HUDEP-2 (cell line): ENCODE results near the gene CCDC12.

Experiments
- DNase-seq, 76 experiments: peaks; one replicate each; lab custom pipeline; 2025; ENCODE audit not compliant: unreplicated experiment in 76 of 76; lab: John Stamatoyannopoulos, UW

The CCDC12 gene

DNA sequence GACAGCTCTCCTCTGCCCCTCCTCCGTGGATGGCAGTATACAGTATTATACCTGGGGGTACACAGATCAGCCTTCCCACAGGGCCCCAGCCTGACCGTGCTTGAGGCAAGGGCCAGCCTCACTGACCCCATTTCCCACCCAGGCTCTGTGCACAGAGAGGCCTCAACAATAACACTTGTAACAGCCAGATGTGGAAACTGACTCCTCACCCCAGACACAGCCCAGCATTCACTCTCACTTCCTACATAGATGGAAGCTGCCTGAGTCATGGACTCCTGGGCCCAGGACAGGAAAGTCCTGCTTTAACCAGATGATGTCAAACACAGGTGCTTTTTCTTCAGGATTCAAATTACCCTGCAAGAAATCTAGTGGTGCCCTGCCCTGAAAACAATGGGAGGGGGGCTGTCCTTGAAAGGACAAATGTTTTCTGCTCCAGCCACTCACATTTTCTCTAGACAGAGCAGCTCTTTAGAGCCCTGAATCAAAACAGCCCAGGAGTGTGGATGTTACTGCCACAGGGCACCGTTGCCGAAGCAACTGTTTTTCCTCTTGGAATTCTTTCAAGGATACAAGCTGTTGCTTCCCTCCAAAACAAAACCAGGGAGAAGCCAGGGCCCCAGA is 16.4 kb downstream of the CCDC12 start:
- DNase-seq = no peak

DNA sequence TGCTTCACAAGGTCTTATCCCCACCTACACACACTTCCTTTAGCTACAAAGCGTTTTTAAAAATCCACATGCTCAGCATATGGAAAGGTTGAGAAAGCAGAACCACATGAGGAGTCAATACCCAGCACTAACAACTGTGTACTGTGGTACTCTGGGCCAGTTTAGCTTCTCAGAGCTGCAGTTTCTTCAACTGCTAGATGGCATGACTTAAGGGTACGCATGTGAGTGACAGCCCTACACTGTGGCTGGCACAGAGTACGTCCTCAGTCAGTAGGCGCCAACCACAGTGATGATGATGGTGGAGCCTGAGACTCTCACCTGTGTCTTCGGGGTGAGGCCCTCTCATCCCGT is 17.4 kb downstream of the CCDC12 start:
- no peak for DNase-seq

DNA sequence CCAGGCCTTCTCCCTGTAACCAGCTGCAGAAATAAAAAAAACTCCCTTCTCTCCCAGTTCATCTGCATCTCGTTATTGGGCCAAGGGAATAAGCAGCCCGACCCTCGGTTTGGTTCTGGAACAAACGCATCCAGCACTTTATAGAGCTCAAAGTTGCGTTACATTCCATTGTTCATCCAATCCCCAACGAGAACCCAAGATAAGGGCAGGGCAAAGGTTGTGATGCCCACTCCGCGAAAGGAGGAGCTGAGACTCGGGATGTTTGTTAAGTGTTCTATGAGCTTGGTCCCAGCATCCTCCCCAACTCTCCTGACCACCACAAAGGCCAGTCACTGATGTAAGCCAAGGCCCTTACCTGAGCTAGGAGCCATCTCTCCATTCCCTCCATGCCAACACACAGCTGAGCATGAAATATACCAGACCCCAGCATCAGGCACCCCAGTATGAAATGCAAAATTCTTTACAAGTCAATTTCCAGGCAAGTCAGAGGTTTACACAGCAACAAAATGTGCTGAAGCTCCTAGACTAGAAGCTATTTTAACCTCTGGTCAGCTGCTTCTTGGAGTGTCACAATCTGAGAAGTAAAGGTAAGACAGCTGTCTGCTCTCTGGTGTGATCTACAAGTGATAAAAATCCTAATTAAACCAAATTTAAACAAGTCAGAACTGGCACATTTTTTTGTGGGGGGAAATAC is 17.9 kb downstream of the CCDC12 start:
- DNase-seq = no peak

DNA sequence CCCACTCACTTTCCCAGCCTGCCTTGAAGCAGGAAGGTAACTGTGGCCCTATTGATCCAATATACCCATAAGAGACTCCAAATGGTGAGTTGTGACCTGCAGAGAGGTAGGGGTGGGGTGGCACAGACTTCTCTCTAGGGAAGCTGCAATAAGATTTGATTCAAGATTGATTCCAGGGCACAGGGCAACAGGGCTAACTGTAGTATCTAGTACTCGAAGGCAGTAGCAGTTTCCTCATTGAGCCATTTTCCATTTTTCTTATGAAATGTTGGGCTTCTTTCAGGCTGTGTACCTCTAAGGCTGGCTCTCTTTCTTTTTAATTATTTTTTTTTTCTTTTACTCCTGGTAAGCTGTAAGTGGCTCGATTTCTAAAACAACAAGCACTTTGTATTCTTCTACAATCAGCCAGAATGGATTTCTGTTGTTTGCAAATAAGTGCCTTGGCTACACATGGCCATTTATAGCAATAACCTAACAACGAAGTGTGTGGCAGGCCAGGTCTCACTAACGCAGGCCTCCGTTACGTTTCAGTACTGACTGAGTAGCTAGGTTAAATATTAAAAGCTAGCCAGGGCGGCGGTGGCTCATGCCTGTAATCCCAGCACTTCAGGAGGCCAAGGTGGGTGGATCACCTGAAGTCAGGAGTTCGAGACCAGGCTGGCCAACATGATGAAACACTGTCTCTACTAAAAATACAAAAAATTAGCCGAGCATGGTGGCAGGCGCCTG is 19.3 kb downstream of the CCDC12 start:
- no peak for DNase-seq

DNA sequence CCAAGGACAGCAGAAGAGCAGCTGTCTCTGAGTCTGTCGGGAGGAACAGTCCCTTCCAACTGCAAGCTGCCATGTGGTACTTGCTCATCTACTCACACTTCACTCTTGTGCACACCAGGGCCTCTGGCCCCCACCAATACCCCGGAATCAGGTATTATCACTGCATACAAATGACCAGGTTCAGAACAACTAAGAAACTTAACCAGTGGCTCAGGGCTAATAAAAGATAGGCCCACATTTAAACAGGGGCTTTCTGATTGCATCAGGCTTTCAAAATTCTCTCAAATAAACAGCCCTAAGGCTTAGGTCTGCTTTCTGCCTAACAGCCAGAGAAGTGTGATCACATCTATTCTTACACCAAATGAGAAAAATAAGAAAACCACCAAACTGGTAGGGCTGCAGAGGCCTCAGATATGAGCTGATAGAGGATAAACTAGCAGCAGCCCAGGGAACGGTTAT is 20.7 kb downstream of the CCDC12 start:
- no peak for DNase-seq

DNA sequence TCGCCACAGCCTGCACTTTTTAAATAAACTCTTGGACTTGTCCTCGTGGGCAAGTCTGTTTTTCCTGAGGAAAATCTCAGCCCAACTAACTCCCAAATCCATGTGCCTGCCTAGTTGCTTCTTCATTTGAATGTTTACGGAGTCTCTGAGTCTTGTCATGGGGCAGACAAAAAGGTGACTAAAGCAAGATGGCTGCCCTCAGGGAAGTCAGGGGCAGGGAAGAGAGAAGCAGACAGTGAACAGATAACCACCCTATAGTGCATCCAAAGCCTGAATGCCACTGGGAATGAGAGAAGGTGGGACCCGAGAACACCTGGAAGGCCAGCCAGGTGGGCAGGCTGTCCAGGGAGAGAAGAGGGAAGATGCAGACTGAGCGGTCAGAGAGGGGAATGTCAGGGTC is 21.4 kb downstream of the CCDC12 start:
- DNase-seq = no peak

DNA sequence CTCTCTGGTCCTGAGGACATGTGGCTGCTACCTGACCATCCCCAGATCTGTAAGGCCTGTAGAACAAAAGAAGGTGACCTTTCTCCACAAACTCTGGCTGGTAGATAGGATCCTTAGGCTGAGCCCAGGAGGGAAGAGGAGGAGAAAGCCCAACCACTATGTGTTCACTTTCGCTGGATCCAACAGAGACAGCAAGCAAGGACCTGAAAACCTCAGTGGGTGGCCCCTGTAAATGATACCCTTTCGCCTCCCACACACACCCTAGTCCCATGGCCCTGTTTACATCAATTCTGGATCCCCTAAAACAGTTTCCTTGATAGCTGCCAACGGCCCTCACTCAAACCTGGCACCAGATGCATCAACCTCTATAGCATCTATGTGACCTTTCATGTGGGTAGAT is 22.4 kb downstream of the CCDC12 start:
- no peak for DNase-seq

DNA sequence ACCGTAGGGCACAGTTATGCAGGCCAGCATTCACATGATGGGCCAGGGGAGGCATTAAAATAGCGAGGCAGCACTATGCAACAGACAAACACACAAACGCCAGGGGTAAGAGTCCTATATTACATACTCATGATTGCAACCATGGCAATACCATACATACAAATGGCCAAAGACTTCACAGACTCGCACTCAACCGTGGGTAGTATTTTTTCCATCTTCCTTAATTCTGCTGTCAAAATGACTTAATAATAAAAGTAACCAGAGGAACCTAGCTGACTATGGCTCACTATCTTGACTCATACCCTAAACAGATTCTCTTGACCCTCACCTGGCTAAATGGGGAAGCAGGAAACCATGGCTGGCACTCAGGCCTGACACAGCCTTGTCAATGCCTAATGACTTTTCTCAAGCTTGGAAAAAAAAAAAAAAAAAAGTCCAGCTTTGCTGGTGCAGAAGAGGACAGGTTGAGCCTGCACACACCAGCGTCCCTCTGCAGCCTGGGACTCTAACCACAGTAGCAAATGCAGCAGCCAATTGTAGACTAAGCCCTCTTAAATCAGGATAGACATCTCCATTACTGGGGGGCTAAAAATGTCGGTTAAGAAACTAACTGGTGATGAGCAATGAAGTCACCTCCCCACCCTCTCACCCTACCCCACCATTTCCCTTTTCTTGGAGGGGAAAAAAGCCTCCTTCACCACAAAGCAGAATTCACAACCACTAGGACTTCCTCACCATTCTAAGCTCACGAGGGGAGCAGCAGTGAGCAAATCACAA is 23.1 kb downstream of the CCDC12 start:
- no peak for DNase-seq

DNA sequence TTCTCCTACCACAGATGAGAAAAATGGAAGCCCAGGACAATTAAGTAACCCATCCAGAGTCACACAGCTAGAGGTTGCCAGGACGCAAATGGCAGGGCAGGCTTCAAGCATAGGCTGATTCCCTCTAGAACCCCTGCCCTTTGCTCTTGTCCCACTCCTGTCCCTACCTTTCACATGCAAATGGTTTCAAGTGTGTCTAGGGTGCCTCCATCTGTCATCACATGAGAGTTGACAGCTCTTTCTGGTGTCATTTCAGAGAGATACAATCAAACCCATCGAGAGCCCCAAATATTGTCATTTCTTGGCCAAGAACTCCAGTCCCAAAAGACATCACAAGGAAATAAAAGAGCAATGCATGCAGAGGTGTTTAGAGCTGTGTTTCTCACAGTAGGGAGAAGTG is 23.7 kb downstream of the CCDC12 start:
- no peak for DNase-seq

DNA sequence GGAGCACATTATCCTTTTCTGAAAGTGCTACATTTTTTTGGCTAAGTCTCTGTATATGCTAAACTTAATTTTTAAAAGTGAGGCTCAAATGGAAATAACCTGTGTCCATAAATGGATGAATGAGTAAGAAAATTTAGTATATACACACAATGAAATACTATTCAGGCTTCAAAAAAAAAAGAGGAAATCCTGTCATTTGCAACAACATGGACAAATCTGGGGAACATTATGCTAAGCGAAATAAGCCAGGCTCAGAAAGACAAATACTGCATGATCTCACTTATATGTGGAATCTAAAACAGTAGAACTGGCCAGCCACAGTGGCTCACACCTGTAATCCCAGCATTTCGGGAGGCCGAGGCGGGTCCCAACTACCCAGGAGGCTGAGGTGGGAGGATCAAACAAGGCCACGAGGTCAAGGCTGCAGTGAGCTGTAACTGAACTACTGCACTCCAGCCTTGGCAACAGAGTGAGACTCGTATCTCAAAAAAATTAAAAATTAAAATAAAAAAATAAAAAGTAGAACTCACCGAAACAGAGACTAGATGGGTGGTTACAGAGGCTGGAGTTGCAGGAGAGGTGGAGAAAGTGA is 25.8 kb downstream of the CCDC12 start:
- no peak for DNase-seq

DNA sequence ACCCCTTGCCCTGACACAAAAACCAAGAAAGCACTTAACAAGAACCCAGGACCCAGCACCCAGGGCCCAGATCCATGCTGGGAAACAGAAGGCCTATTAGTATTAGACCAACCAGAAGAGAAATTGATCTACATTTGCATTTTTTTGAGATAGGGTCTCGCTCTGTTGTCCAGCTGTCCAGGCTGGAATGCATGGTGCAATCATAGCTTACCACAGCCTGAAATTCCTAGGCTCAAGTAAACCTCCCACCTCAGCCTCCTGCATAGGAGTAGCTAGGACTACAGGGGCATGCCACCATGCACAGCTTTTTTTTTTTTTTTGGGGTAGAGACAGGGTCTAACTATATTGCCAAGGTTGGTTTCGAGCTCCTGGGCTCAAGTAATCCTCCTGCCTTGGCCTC is 26.4 kb downstream of the CCDC12 start:
- no peak for DNase-seq

DNA sequence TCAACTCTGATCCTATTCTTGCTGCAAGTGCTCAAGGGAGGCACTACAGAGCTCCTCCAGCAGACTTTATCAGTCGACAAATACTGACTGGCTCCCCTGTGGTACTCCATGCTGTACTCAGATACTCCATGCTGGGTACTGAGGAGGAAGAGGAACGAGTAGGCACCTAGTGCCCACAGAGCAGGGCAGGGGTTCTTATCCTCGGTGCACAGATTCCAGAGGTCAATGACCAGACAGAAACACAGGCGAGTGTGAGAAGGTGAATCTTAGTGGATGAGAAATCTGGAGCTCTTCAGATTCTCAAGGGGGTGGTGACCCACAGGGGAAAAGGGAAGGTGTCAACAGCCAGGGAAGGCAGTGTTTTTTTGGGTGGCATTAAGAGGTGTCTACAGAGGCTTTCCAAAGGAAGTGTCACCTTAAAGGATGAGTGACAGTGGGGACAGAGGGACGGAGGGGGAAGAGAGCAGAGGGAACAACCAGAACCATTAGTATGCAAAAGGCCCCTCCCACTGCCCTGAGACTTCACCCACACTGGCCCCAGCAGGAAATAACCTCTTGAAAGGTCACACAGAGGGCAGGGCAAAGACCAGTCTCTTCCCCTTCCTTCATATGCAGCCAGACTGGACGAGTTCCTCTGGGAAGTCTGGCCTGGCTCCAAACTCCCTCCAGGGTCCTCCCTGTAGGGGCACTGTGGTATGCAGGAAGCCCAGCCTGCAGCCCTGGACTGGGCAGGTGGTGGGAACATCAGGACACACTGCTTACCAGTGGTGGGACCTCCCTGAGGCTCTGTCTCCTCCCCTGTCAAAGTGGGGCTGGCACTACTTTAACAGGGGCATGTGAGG is 27.5 kb downstream of the CCDC12 start:
- DNase-seq = peak in 13 of 76 experiments; percentile 4 to 46 (median 19)

DNA sequence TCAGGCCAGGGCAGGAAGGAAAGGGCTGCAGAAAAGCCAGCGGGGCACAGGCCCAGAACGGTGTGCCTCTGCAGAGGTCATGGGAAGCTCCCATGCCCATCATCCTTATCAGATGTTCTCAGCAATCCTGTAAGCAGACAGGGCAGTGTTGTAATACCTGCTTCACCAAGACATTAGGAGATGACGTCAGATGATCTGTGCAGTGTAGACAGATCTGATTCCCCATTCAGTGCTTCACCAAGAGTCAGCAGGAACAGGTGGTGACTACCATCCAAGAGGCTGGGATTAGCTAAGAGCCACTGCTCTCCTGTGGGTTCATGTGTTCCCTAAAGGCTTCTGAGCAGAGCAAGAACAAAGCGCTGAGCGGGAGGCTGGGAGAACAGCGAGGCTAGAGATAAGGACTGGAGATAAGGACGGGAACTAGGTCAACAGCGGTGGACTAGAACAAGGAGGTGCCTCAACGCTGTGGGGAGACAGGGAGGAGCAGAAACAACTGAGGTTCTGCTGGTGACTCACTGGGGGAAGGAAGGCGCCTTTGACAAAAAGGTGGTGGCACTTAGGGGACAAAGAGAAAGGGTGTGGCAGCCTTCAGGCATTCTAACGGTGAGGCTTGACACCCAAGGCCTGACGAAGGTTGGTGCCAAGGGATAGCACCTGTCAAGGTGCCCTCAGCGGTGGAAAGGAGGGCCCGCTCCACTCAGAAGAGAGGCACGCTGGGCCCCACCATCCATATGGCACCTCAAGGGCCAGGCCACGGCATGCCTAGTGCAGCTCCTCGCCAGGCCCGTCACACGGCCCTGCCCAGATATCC is 28.4 kb downstream of the CCDC12 start:
- DNase-seq = peak in 72 of 76 experiments; percentile 16 to 82 (median 60)

DNA sequence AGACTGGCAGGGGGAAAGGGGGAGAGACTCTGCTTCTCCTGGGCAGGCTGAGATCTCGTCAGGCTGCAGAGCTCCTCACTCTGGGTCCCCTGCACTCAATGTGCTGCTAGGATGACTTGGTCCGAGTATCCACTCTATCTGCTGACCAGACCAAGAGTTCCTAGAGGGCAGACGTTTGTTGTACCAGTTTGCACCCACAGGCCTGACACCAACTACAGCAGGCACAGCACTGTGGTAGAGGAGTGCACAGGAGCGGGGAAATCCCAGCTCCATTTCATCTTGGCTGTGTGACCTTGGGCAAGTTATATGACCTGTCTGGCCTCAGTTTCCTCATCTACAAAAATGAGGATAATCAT is 29.0 kb downstream of the CCDC12 start:
- no peak for DNase-seq

DNA sequence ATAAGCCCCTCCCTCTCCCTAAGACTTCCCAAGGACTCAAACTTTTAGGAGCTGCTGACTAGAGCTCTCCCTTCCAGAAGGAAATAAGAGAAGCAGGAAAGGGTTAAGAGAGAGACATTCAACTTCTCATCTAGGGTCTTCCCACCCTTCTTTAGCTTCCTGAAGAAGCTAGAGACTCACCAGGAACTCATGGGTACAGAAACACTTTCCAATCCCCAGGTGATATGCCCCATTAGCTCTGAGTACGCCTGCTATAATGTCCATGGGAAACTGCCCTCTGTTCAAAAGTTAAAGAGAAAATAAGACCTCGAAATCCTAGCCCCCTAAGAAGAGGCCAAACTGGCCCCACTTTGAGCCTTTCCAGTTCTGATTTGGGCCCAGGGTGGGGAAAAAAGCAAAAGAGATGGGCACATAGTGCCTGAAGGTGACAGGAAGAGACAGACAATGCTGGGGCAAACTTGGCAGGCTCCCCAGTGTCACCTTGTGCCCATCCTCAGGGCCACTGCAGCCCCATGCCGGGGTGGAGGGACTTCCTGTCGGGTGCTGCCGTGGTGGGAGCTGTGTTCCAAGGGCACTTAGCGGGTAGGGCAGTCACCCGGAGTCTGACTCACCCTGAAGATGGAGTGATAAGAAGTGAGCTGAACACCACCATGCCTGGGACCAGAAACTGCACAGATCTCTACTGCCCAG is 29.5 kb downstream of the CCDC12 start:
- peak in 72 of 76 experiments; percentile 23 to 89 (median 65) for DNase-seq

DNA sequence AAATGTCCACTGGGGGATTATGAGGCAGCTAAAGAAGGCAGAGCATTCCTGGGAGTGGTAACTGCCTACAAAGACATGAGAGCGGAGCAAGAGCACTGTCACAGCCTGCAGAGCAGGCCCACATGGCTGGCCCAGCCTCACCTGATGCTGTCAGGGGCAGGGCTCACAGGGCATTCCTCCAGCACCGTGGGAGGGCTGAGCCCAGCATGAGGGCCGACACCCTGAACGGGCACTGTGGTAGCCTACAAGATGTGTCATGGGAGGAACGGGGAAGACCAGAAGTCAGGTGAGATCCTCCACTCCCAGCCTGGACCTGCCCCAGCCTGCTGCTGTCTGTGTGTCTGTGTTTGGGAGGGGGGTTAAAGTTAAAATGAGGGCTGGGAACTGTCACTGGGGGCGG is 30.1 kb downstream of the CCDC12 start:
- peak in 21 of 76 experiments; percentile 10 to 48 (median 19) for DNase-seq

DNA sequence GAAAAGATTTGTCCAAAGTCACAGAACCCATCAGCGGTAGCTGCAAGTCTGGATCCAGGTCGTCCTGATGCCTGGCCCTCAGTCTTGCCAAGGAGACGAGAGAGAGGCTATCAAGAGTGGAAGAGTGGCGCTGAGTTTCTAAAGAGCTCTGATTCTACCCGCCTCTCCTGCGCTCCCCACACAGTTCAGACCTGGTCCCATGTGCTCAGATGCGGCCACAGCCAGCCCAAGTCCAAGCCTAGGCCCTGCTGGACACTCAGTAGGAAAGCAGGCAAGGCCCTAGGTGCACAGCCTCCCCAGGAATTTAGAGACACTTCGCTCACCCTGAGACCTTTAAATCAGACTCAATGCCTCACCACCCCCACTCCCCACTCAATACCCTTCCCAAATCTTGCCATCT is 32.4 kb downstream of the CCDC12 start:
- no peak for DNase-seq
